GM12891 (cell line): Measurements from ENCODE around the gene C14orf39.

ENCODE experiments used
- PAX5 ChIP-seq: IDR thresholded peaks from 2 replicates; pipeline ENCODE4 v1.6.1; 2011; ENCODE audit warnings: low read length, moderate library complexity, mild to moderate bottlenecking; ENCODE audit not compliant: insufficient read depth, severe bottlenecking
- POLR2A ChIP-seq: IDR thresholded peaks from 2 replicates; pipeline ENCODE4 v1.6.1; 2011; ENCODE audit warnings: low read depth, low read length, control low read depth
- POLR2AphosphoS5 ChIP-seq: IDR thresholded peaks from 2 replicates; pipeline ENCODE4 v1.6.1; 2011; ENCODE audit warnings: low read depth, low read length, control low read depth
- POU2F2 ChIP-seq: IDR thresholded peaks from 2 replicates; pipeline ENCODE4 v1.6.1; 2011; ENCODE audit warnings: low read depth, mild to moderate bottlenecking, control low read depth, low read length, moderate library complexity
- SPI1 ChIP-seq: IDR thresholded peaks from 2 replicates; pipeline ENCODE4 v1.6.1; 2011; ENCODE audit warnings: low read depth, low read length, control low read depth
- TAF1 ChIP-seq: IDR thresholded peaks from 2 replicates; pipeline ENCODE4 v1.6.1; 2011; ENCODE audit warnings: low read depth, low read length, control low read depth

- no peak for TF ChIP-seq POLR2A
- TF ChIP-seq POLR2AphosphoS5 = no peak
- TF ChIP-seq TAF1 = no peak
- TF ChIP-seq PAX5 = no peak
- no peak for TF ChIP-seq POU2F2
- no peak for TF ChIP-seq SPI1
Observed at GRCh38 chr14:60430276-60430675, 55.6 kb downstream of the C14orf39 start.
